ENCODE results near the gene ARL8A. TPM values are rescaled to one million over a fixed set of nuclear protein-coding genes. Genes with fewer than 3 reads are reported as not detected.

Gene ARL8A
- total and polyA plus RNA-seq, 2 donors (not counting 1 experiment from before 2014, with no cell fraction given) = 67.6 to 70.7 TPM

DNA sequence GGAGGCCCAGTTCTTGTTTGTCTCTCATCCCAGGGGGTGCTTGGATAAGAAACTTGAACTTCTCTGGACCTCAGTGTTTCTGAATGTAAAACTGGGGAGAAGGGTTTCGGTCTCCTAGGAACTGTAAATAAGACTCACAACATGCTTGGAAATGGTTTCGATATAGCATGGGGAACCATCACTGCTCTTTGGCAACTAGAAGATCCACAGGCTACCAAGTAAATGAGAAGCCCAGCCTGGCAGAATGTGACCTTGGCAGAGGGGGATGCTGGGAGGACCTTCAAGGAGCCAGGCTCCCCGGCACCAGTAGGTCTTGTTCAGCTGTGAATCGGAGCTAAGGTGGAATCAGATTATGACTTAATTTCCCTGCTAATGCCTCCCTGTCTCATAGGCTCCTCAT is 3.7 kb downstream of the ARL8A start:
- H3K27ac Mint-ChIP-seq = no peak overlapping the region
- H3K4me1 ChIP-seq (ENCODE audit: control insufficient read depth in 2 of 2, insufficient read depth in 2 of 2, low read length in 2 of 2) = peaks cover 19 to 26% of the 10 kb centered on the region in 2 donors
- H3K27ac ChIP-seq (ENCODE audit: low read length in 2 of 2) = no peak overlapping the region
- peaks cover 41% of the 10 kb centered on the region for H3K4me1 Mint-ChIP-seq
- H3K9me3 Mint-ChIP-seq (ENCODE audit: insufficient read depth) = no peaks in the 10 kb centered on the region
- no peak for DNase-seq
- H4K20me1 ChIP-seq (ENCODE audit: control insufficient read depth, insufficient read depth, low read length, poor library complexity, severe bottlenecking) = peaks cover 66% of the 10 kb centered on the region
- H3K79me2 ChIP-seq (ENCODE audit: control insufficient read depth, insufficient read depth, low read length) = peaks cover 71% of the 10 kb centered on the region
- peaks cover 4 to 21% of the 10 kb centered on the region in 2 experiments for H3K36me3 ChIP-seq (replicated peaks in 1 of 2; ENCODE audit: control extremely low read depth in 1 of 2, control insufficient read depth in 1 of 2, extremely low read depth in 1 of 2, insufficient read depth in 2 of 2, low read length in 1 of 2)
- no peak for TF ChIP-seq EZH2 (IDR thresholded peaks at IDR 0.05; ENCODE audit: borderline replicate concordance, insufficient read depth, low read depth, low read length, poor library complexity, severe bottlenecking)
- no peak for TF ChIP-seq CTCF (IDR thresholded peaks at IDR 0.05)
- H2AFZ ChIP-seq (ENCODE audit: insufficient read depth, low read depth, low read length, poor library complexity, severe bottlenecking) = no peak overlapping the region
- no peaks in the 10 kb centered on the region for H3K9me3 ChIP-seq (ENCODE audit: control extremely low read depth in 1 of 3, control insufficient read depth in 2 of 3, insufficient read depth in 1 of 3, low read length in 2 of 3)
- POLR2A ChIA-PET = no interaction called here
- no peak overlapping the region for H3K4me3 Mint-ChIP-seq
- H3K9ac ChIP-seq (ENCODE audit: low read length) = no peak overlapping the region
- intact Hi-C loops (cut with micrococcal nuclease) = loop anchor here (10.0 kb wide), 1 partner anchor 986 kb away; the partner anchor contains the start of gene TMEM9
- no peaks in the 10 kb centered on the region for H3K27me3 ChIP-seq (replicated peaks in 1 of 4; ENCODE audit: control extremely low read depth in 1 of 4, control insufficient read depth in 3 of 4, insufficient read depth in 4 of 4, low read length in 3 of 4)
- no peaks in the 10 kb centered on the region for H3K27me3 Mint-ChIP-seq
- CTCF ChIA-PET = interaction anchor here (0.7 kb wide), 1 partner anchor 15 kb away, joined by 3 read pairs; no protein-coding TSS in a partner anchor
- 100% methylated on average over 2 of the region's 4 CpGs for WGBS (ENCODE audit: insufficient coverage)
- ATAC-seq (ENCODE audit: low read depth) = no peak
- H3K4me2 ChIP-seq (replicated peaks; ENCODE audit: low read depth, low read length, poor library complexity, severe bottlenecking) = no peak overlapping the region
- H3K4me3 ChIP-seq (ENCODE audit: control extremely low read depth in 1 of 5, extremely low read depth in 1 of 5, insufficient read depth in 1 of 5, low read depth in 2 of 5, low read length in 4 of 5) = no peak overlapping the region

GRCh38 chr1:202135221-202135721 is 9.3 kb downstream of the ARL8A start:
- POLR2A ChIA-PET = no interaction called here

More at GRCh38 chr1:202135221-202135721, 9.3 kb downstream of the ARL8A start:
- Mint-ChIP-seq H3K4me3 (no peak overlapping the region), H3K4me1 (peaks cover 14% of the 10 kb centered on the region), H3K9me3 (ENCODE audit: insufficient read depth) (no peaks in the 10 kb centered on the region), H3K27ac (no peak overlapping the region), H3K27me3 (no peaks in the 10 kb centered on the region)
- Histone ChIP-seq H3K4me1 (ENCODE audit: control insufficient read depth in 2 of 2, insufficient read depth in 2 of 2, low read length in 2 of 2) (no peaks in the 10 kb centered on the region), H3K4me3 (ENCODE audit: control extremely low read depth in 1 of 5, extremely low read depth in 1 of 5, insufficient read depth in 1 of 5, low read depth in 2 of 5, low read length in 4 of 5) (no peak overlapping the region), H3K4me2 (replicated peaks; ENCODE audit: low read depth, low read length, poor library complexity, severe bottlenecking) (no peak overlapping the region), H2AFZ (ENCODE audit: insufficient read depth, low read depth, low read length, poor library complexity, severe bottlenecking) (no peak overlapping the region), H3K27me3 (replicated peaks in 1 of 4; ENCODE audit: control extremely low read depth in 1 of 4, control insufficient read depth in 3 of 4, insufficient read depth in 4 of 4, low read length in 3 of 4) (no peaks in the 10 kb centered on the region), H3K79me2 (ENCODE audit: control insufficient read depth, insufficient read depth, low read length) (peaks cover 23% of the 10 kb centered on the region), H3K27ac (ENCODE audit: low read length in 2 of 2) (no peak overlapping the region), H3K36me3 (replicated peaks in 1 of 2; ENCODE audit: control extremely low read depth in 1 of 2, control insufficient read depth in 1 of 2, extremely low read depth in 1 of 2, insufficient read depth in 2 of 2, low read length in 1 of 2) (peaks cover 4 to 55% of the 10 kb centered on the region in 2 experiments), H3K9ac (ENCODE audit: low read length) (no peak overlapping the region), H3K9me3 (ENCODE audit: control extremely low read depth in 1 of 3, control insufficient read depth in 2 of 3, insufficient read depth in 1 of 3, low read length in 2 of 3) (no peaks in the 10 kb centered on the region), H4K20me1 (ENCODE audit: control insufficient read depth, insufficient read depth, low read length, poor library complexity, severe bottlenecking) (peaks cover 47% of the 10 kb centered on the region)
- WGBS (ENCODE audit: insufficient coverage) = 54% methylated on average over 13 of the region's 15 CpGs
- ATAC-seq (ENCODE audit: low read depth) (peak; percentile 94), DNase-seq (peak; percentile 71)
- TF ChIP-seq CTCF (IDR thresholded peaks at IDR 0.05) = peak; percentile 87
- no peak for TF ChIP-seq EZH2 (IDR thresholded peaks at IDR 0.05; ENCODE audit: borderline replicate concordance, insufficient read depth, low read depth, low read length, poor library complexity, severe bottlenecking)
- intact Hi-C loops (cut with micrococcal nuclease) = loop anchor here (1.0 kb wide), 2 partner anchors 126 to 239 kb away; no protein-coding TSS in a partner anchor
- CTCF ChIA-PET = interaction anchor here (0.8 to 3.5 kb wide), 19 partner anchors 9 to 585 kb away, joined by 3 to 32 read pairs (median 6); partner anchors contain the start of genes ARL8A, PTPN7 and UBE2T

Data from B cell (primary cell).